22Rv1 (cell line): Measurements from ENCODE around the gene AKAP8L.

Experiments used
- CTCF ChIP-seq: fragments of 450-650 bp; IDR thresholded peaks from 2 replicates; pipeline ENCODE4 v1.5.1; 2017; ENCODE audit warnings: mild to moderate bottlenecking
- ZFX ChIP-seq: fragments of 450-650 bp; IDR thresholded peaks from 2 replicates; pipeline ENCODE4 v1.6.1; 2017; ENCODE audit warnings: antibody characterized with exemption, borderline replicate concordance

GRCh38 chr19:15337202-15337601 lies 81.6 kb downstream of the AKAP8L start:
- no peak for TF ChIP-seq CTCF
- TF ChIP-seq ZFX, result no peak
